Skeletal muscle tissue (tissue), 4 donors: ENCODE data around the gene SEMA6D. TPM values are rescaled to one million over a fixed set of nuclear protein-coding genes. Genes with fewer than 3 reads are reported as not detected.

Experiments
- H3K27ac ChIP-seq: one replicate; pipeline ENCODE4 v1.7.0; 2013; ENCODE audit warnings: mild to moderate bottlenecking, low read depth, low read length, inconsistent platforms
- H3K27me3 ChIP-seq, 3 donors: one replicate each; pipeline ENCODE4 v1.7.0; 2013; ENCODE audit warnings: low read length in 3 of 3; ENCODE audit not compliant: control insufficient read depth in 3 of 3, insufficient read depth in 3 of 3
- H3K36me3 ChIP-seq, 3 donors: one replicate each; pipeline ENCODE4 v1.7.0; 2013; ENCODE audit warnings: low read length in 3 of 3; ENCODE audit not compliant: control insufficient read depth in 3 of 3, insufficient read depth in 3 of 3
- H3K4me1 ChIP-seq, 3 donors: one replicate each; pipeline ENCODE4 v1.7.0; 2013; ENCODE audit warnings: low read length in 3 of 3, mild to moderate bottlenecking in 3 of 3; ENCODE audit not compliant: control insufficient read depth in 3 of 3, insufficient read depth in 3 of 3
- H3K4me3 ChIP-seq, 3 donors: one replicate each; pipeline ENCODE4 v1.7.0; 2013; ENCODE audit warnings: low read length in 3 of 3
- H3K9ac ChIP-seq, 3 donors: one replicate each; pipeline ENCODE4 v1.7.0; 2013; ENCODE audit warnings: low read length in 3 of 3, mild to moderate bottlenecking in 3 of 3, moderate library complexity in 2 of 3, low read depth in 1 of 3
- H3K9me3 ChIP-seq, 3 donors: one replicate each; pipeline ENCODE4 v1.7.0; 2013; ENCODE audit warnings: low read length in 3 of 3; ENCODE audit not compliant: control insufficient read depth in 3 of 3
- total RNA-seq: library from RNA; depleted of rRNA; stranded (reverse); fragments of >200 nt; gene quantifications from one replicate; pipeline ENCODE4 v1.2.3, GENCODE V29; 2014
- donor health status: Osteomylitis.

The SEMA6D gene
- total RNA-seq, 1 donor from 2014 or later: 26.6 TPM

DNA sequence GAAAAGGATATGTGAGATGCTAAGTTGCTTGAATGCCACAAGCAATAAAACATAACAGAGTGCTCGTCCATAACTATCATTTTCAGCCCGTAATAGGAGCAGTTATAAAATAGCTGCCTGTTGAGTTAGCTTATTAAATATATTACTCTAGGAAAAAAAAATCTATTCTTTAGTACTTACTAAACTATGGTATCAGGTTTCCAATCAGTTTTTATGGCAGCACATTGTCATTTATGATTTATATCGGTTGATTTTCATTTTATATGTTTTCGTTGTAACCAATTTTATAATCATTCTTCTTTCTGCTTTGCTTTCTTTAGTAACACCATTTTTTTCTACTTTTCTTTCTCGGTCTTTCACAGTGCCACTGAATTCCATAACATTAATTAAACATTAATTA is 51.9 kb downstream of the SEMA6D start:
- Histone ChIP-seq H3K27ac (no peak overlapping the region), H3K4me3 (no peak overlapping the region), H3K36me3 (peaks cover 47 to 58% (median 58%) of the 10 kb centered on the region in 3 donors), H3K9me3 (no peaks in the 10 kb centered on the region), H3K27me3 (no peaks in the 10 kb centered on the region), H3K9ac (peak overlapping the region in 2 of 3 donors; percentile 10 to 34), H3K4me1 (peaks cover 0 to 5% (median 4%) of the 10 kb centered on the region in 3 donors)

DNA sequence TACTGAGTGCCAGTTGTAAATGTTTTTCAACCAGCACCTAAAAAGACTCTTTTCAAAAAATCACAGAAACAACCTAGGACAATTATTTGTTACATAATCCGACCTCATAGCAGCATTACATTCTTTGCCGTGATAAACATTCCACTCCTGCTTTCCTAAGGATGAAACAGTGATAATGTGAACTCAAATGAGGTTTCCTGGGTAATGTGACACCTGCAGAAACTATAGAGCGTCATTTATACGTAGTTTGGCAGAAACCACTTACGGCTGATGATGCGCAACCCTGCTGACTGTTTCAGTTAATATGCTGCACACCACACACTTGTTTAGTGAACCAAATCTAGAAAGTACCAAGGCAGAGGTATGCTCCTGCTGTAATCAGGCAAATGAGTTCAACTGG is 55.8 kb downstream of the SEMA6D start:
- no peaks in the 10 kb centered on the region for H3K27me3 ChIP-seq
- H3K9me3 ChIP-seq: no peaks in the 10 kb centered on the region
- peaks cover 16 to 24% (median 22%) of the 10 kb centered on the region in 3 donors for H3K36me3 ChIP-seq
- H3K27ac ChIP-seq: no peak overlapping the region
- H3K4me3 ChIP-seq: no peak overlapping the region
- H3K9ac ChIP-seq: no peak overlapping the region
- H3K4me1 ChIP-seq: peaks cover 0 to 7% (median 4%) of the 10 kb centered on the region in 3 donors

DNA sequence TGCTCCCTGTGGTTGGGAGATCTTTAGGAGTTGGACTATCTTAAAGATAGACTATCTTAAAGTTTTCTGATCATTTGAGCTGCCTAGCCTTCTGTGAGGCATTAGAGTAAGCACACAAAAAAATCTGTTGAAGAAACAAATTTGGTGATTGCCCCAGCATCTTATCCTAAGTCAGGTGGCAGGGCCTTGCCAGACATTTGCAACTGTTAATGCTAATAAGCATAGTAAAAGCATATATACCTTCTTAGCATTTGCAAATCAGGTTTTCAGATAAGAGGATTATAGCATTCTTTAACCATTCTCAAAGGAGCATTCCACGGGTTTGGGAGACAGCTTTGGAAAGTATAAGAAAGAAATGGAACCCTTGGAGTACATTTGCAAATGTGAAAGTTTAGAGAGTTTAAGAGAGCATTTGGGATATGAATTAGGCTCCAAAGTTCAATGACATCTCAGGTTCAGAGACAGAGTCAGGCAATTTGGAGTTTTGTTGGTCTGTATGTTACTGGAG is 61.0 kb downstream of the SEMA6D start:
- Histone ChIP-seq H3K4me3 (no peak overlapping the region), H3K27ac (no peak overlapping the region), H3K36me3 (peaks cover 0 to under 1% (median 0%) of the 10 kb centered on the region in 3 donors), H3K27me3 (no peaks in the 10 kb centered on the region), H3K9me3 (no peaks in the 10 kb centered on the region), H3K4me1 (peaks cover 0 to 3% (median 0%) of the 10 kb centered on the region in 3 donors), H3K9ac (no peak overlapping the region)

DNA sequence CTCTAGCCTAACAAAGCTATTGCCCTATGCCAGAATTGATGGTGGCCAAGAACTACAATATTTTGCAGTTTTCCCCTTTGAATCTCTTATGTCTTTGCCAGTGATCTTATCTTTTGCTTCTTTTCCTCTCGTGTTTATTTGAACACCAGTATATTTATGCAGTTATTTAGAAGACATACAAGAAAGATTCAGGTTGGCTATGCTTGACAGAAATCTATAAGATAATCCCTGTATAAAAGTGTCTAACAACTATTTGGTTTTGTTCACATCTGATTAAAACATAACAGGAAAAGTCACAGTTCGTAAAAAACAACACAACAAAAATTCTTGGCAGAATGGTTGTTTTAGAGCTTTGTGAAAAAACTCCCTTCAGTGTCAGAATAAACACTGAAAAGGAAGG is 63.7 kb downstream of the SEMA6D start:
- Histone ChIP-seq H3K4me3 (no peak overlapping the region), H3K9ac (no peak overlapping the region), H3K9me3 (no peaks in the 10 kb centered on the region), H3K27ac (no peak overlapping the region), H3K4me1 (peaks cover 0 to 3% (median 0%) of the 10 kb centered on the region in 3 donors), H3K27me3 (no peaks in the 10 kb centered on the region), H3K36me3 (no peaks in the 10 kb centered on the region)

DNA sequence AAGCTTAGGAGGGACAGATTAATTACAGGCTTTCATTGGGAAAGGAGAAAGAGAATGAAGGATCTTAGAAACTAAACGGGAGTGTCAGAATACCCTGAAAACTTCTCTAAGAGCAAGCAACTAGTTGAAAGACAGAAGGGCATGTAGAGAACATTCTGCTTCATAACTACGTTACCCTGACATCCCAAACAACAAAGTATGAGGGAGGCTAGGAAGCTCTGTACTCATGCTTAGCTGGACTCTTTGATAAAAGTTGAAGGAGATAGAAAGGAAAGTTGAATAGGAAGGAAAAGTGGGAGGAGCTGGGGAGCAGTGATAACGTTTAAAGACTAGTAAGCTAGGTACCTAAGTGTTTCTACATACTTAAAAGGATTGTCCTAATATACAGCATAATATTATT is 64.2 kb downstream of the SEMA6D start:
- Histone ChIP-seq H3K36me3 (no peaks in the 10 kb centered on the region), H3K27me3 (no peaks in the 10 kb centered on the region), H3K4me1 (peaks cover 0 to 3% (median 0%) of the 10 kb centered on the region in 3 donors), H3K9ac (no peak overlapping the region), H3K27ac (no peak overlapping the region), H3K4me3 (no peak overlapping the region), H3K9me3 (no peaks in the 10 kb centered on the region)

DNA sequence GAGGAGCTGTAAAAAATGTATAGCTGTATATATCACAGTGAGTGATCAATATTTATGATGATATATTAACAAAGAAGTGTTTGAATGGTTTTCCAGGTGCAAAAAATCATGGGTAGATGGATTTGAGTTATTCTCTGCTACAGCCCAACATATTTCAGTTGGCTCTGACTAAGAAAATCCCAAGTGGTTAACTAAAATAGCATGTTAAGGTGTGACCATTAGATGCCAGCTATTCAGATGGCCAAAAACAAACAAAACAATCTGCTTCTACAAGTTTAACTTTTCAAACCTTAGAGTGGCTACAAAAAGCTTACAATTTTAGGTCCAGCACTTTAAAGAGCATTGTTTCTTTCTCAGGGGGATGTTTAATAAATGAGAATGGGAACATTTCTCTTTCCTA is 67.5 kb downstream of the SEMA6D start:
- H3K36me3 ChIP-seq: no peaks in the 10 kb centered on the region
- no peak overlapping the region for H3K4me3 ChIP-seq
- H3K27me3 ChIP-seq: no peaks in the 10 kb centered on the region
- H3K9ac ChIP-seq: no peak overlapping the region
- no peaks in the 10 kb centered on the region for H3K9me3 ChIP-seq
- H3K27ac ChIP-seq: no peak overlapping the region
- no peaks in the 10 kb centered on the region for H3K4me1 ChIP-seq

DNA sequence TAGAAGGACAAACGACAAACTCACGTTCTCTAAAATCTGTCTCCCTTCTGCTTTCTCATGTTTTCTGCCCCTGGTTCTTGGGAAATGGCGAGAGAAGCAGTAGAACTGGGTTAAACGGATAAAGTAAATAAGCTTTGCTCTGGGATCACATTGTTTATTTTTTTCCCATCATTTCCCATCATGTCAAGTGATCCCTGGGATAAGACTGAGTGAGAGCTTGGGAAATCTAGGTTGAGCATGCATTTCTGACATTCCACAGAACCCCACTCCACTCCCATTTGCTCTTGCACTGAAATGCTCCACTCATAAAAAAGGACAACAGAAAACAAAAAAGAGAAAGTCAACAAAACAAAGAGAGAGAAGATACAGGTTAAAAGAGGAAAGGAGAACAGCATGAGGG is 69.1 kb downstream of the SEMA6D start:
- Histone ChIP-seq H3K27me3 (no peaks in the 10 kb centered on the region), H3K4me3 (no peak overlapping the region), H3K9ac (no peak overlapping the region), H3K9me3 (no peaks in the 10 kb centered on the region), H3K27ac (no peak overlapping the region), H3K36me3 (no peaks in the 10 kb centered on the region), H3K4me1 (no peaks in the 10 kb centered on the region)

DNA sequence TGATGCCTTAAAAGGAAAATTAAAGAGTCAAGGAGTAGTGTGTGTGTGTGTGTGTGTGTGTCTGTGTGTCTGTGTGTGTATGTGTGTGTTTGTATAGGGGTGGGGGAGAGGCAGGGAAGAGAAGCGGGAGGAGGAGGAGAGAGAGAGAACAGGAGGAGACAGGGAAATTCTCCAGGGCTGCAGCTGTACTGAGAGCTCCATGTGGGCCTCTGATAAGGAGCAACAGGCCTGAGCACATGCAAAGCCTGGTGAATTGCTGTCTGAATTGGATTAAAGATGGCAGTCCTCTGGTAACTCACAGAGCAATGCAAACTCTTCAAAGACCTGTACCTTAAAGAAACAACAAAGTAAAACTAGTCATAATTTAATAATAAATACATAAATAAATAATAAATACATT is 70.6 kb downstream of the SEMA6D start:
- Histone ChIP-seq H3K4me1 (no peaks in the 10 kb centered on the region), H3K27me3 (no peaks in the 10 kb centered on the region), H3K36me3 (no peaks in the 10 kb centered on the region), H3K9me3 (no peaks in the 10 kb centered on the region), H3K27ac (no peak overlapping the region), H3K4me3 (no peak overlapping the region), H3K9ac (no peak overlapping the region)

DNA sequence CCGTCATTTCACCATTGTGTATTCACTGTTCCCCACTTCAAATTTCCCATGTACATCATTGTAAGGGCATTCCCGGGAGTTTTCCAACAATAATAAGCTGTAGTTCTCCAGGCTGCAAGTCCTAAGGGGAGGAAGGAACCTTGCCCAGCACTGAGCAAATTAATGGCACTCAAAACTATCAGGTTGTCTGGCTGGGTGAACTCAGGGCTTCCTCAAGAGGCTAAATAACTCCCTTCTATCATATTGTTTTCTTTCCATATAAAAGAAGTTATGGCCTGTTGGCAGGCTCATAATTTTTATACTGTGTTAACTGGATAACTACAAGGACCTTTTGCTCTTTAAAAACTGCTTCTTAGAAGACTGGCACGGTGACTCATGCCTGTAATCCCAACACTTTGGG is 71.4 kb downstream of the SEMA6D start:
- Histone ChIP-seq H3K27me3 (no peaks in the 10 kb centered on the region), H3K9me3 (no peaks in the 10 kb centered on the region), H3K4me1 (peaks cover 0 to 2% (median 0%) of the 10 kb centered on the region in 3 donors), H3K36me3 (no peaks in the 10 kb centered on the region), H3K9ac (no peak overlapping the region), H3K27ac (no peak overlapping the region), H3K4me3 (no peak overlapping the region)

DNA sequence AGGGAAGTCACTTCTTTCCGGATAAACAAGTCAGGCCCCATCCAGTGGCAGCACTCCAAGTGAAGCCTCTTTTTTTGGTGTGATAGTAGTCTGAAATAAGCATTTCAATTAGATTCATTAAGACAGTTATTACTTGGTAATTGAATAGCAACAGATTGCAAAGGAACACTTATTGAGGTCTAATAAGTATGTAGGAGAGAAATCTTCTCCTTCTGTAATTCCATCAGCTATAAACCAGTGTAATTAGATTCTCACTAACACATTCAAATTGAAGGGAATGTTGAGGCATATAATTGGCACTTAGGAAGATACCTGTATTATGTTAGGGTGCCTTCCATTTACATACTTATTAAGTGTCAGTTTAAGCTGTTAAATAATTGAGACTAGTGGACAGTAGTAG is 73.9 kb downstream of the SEMA6D start:
- no peaks in the 10 kb centered on the region for H3K27me3 ChIP-seq

More for the DNA sequence above, 73.9 kb downstream of the SEMA6D start:
- Histone ChIP-seq H3K9me3 (no peaks in the 10 kb centered on the region), H3K4me3 (no peak overlapping the region), H3K9ac (no peak overlapping the region), H3K27ac (no peak overlapping the region), H3K36me3 (no peaks in the 10 kb centered on the region), H3K4me1 (peaks cover 2 to 15% (median 11%) of the 10 kb centered on the region in 3 donors)
